ENCODE results near the gene TTLL6. TPM values are rescaled to one million over a fixed set of nuclear protein-coding genes. Genes with fewer than 3 reads are reported as not detected.
A peak's percentile ranks its signal among the peaks of the same experiment; 100 is the strongest.

TTLL6 gene
- polyA plus RNA-seq, 2 of the 4 experiments (the other 2 are of a cell fraction): 1.6 to 7.8 TPM

DNA sequence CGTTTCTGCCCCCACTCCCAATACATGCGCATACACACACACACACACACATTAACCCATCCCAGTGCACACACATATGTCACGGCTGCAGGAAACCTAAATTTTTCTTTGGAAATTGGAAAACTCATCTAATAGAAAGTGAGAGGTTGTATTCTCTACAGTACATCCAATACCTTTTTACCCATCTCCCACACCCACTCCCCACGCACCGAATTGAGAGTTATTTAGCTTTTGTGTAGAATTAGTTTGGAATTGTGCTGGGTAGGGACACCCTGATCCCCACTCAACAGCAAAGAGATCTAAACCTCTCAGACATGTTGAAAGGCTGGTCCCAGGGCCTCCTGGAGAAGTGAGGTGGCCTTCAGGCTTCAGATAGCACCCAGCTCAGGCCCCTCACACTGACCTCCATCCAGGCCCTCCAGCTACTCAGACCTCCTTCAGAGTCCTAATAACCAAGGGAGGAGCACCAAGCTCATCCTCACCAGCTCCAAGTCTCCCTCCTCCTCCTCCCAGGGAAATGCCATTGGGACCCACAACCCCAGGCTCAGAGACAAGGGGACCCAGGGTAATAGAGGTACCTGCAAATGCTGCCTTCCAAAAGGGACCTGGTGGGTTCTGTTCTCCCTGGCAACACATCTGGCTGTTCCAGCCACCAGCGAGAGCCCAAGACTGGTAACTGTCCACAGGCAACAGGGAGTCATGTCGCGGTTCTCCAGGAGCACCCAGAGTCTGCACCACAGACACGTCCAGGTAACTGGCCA is 89.4 kb downstream of the TTLL6 start:
- Histone ChIP-seq H3K4me2 (peak overlapping the region; percentile 98), H3K4me3 (peak overlapping the region; percentile 73), H3K4me1 (peaks cover 14% of the 10 kb centered on the region), H3K9me3 (no peaks in the 10 kb centered on the region), H3K27ac (peak overlapping the region; percentile 78 to 90)
- TF ChIP-seq FOXS1 (CRISPR knock-in tag; IDR thresholded peaks at IDR 0.05) (peak; percentile 93), FOSL2 (IDR thresholded peaks at IDR 0.05) (no peak), FOSL2 (CRISPR knock-in tag; IDR thresholded peaks at IDR 0.05) (no peak)
- no peak for FAIRE-seq
- POLR2A ChIA-PET: interaction anchor here (1.1 to 1.9 kb wide), 2 partner anchors 63 to 151 kb away, joined by 3 to 11 read pairs; no protein-coding TSS in a partner anchor
- DNase-seq (ENCODE audit: low read depth in 1 of 2, low spot score in 1 of 2): no peak
- 93% methylated on average over 8 of the region's 9 CpGs for WGBS (ENCODE audit: missing lambda C conversion rate)
- ATAC-seq: peak; percentile 7 to 25; a peak in 3 of 6 replicates
- CTCF ChIA-PET: interaction anchor here (1.0 to 33.0 kb wide), 9 partner anchors 9 to 153 kb away, joined by 3 to 852 read pairs (median 204); partner anchors contain the start of gene TTLL6

DNA sequence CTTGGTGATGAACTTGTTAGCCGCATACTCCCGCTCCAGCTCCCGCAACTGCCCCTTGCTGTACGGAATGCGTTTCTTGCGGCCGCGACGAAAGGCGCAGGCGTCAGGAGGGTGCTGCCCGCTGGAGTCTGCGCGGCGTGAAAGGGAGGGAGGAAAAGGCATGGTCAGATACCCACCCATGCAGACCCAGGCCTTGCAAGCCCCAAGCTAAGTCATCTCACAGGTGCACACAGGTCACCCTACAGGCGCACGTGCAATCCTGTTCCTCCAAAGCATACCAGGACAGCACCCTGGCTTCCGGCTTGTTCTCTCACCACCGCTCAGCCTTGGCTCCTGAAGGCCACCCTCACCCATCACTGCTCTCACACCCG is 90.1 kb downstream of the TTLL6 start:
- no peak for DNase-seq (ENCODE audit: low read depth in 1 of 2, low spot score in 1 of 2)
- TF ChIP-seq ZSCAN20 (CRISPR knock-in tag; IDR thresholded peaks at IDR 0.05) (no peak), BHLHE40 (IDR thresholded peaks at IDR 0.05; ENCODE audit: low read depth, low read length) (no peak), CHD4 (IDR thresholded peaks at IDR 0.05; ENCODE audit: borderline replicate concordance) (no peak), SREBF2 (IDR thresholded peaks at IDR 0.05) (no peak), NFE2L2 (conservative IDR thresholded peaks at IDR 0.05; ENCODE audit: low read length) (no peak), HEYL (CRISPR knock-in tag; IDR thresholded peaks at IDR 0.05) (no peak), EP300 (IDR thresholded peaks at IDR 0.05) (no peak), CEBPB (IDR thresholded peaks at IDR 0.05) (no peak), GATA3 (IDR thresholded peaks at IDR 0.05; ENCODE audit: borderline replicate concordance) (no peak), TFCP2L1 (CRISPR knock-in tag; IDR thresholded peaks at IDR 0.05) (no peak), HOXA7 (CRISPR knock-in tag; IDR thresholded peaks at IDR 0.05) (no peak)
- TF ChIP-seq, protein P1, sequence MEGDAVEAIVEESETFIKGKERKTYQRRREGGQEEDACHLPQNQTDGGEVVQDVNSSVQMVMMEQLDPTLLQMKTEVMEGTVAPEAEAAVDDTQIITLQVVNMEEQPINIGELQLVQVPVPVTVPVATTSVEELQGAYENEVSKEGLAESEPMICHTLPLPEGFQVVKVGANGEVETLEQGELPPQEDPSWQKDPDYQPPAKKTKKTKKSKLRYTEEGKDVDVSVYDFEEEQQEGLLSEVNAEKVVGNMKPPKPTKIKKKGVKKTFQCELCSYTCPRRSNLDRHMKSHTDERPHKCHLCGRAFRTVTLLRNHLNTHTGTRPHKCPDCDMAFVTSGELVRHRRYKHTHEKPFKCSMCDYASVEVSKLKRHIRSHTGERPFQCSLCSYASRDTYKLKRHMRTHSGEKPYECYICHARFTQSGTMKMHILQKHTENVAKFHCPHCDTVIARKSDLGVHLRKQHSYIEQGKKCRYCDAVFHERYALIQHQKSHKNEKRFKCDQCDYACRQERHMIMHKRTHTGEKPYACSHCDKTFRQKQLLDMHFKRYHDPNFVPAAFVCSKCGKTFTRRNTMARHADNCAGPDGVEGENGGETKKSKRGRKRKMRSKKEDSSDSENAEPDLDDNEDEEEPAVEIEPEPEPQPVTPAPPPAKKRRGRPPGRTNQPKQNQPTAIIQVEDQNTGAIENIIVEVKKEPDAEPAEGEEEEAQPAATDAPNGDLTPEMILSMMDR (IDR thresholded peaks at IDR 0.05): no peak
- TF ChIP-seq, protein P2, sequence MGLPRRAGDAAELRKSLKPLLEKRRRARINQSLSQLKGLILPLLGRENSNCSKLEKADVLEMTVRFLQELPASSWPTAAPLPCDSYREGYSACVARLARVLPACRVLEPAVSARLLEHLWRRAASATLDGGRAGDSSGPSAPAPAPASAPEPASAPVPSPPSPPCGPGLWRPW (IDR thresholded peaks at IDR 0.05): no peak
- TF ChIP-seq, protein P3, sequence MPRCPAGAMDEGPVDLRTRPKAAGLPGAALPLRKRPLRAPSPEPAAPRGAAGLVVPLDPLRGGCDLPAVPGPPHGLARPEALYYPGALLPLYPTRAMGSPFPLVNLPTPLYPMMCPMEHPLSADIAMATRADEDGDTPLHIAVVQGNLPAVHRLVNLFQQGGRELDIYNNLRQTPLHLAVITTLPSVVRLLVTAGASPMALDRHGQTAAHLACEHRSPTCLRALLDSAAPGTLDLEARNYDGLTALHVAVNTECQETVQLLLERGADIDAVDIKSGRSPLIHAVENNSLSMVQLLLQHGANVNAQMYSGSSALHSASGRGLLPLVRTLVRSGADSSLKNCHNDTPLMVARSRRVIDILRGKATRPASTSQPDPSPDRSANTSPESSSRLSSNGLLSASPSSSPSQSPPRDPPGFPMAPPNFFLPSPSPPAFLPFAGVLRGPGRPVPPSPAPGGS (IDR thresholded peaks at IDR 0.05): no peak
- TF ChIP-seq, protein P4, sequence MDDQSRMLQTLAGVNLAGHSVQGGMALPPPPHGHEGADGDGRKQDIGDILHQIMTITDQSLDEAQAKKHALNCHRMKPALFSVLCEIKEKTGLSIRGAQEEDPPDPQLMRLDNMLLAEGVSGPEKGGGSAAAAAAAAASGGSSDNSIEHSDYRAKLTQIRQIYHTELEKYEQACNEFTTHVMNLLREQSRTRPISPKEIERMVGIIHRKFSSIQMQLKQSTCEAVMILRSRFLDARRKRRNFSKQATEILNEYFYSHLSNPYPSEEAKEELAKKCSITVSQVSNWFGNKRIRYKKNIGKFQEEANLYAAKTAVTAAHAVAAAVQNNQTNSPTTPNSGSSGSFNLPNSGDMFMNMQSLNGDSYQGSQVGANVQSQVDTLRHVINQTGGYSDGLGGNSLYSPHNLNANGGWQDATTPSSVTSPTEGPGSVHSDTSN (IDR thresholded peaks at IDR 0.05): no peak
- Histone ChIP-seq H3K4me3 (no peak overlapping the region), H3K4me2 (no peak overlapping the region), H3K27ac (no peak overlapping the region), H3K9me3 (no peaks in the 10 kb centered on the region), H3K4me1 (peaks cover 14% of the 10 kb centered on the region)
- ChIA-PET CTCF (interaction anchor here (0.7 to 33.0 kb wide), 10 partner anchors 9 to 154 kb away, joined by 3 to 852 read pairs (median 188); partner anchors contain the start of gene TTLL6), POLR2A (no interaction called here)
- ATAC-seq: no peak
- WGBS (ENCODE audit: missing lambda C conversion rate): 96% methylated on average over 20 of the region's 20 CpGs
- FAIRE-seq: no peak
